GM18907 (cell line): ENCODE data around the gene PCBD1.
"Not testable (repeated sequence)": the region's sequence is repeated elsewhere in the genome, so short reads cannot be mapped to it uniquely, and the experiment has no call there.

Experiments
- ATAC-seq: cut with Tn5 transposase; IDR thresholded peaks from one replicate; pipeline ENCODE4 v1.9.1; 2021; ENCODE audit warnings: mild to moderate bottlenecking, moderate library complexity; ENCODE audit not compliant: unreplicated experiment

The PCBD1 gene

GRCh38 chr10:70874061-70874460 lies 14.3 kb downstream of the PCBD1 start:
- ATAC-seq: no peak

GRCh38 chr10:70872291-70872690 lies 16.1 kb downstream of the PCBD1 start:
- no peak for ATAC-seq

GRCh38 chr10:70866424-70866823 lies 21.9 kb downstream of the PCBD1 start:
- ATAC-seq: no peak

GRCh38 chr10:70864935-70865334 lies 23.4 kb downstream of the PCBD1 start:
- ATAC-seq: no peak

- ATAC-seq: no peak
Measured at GRCh38 chr10:70863470-70864160, 24.8 kb downstream of the PCBD1 start.

- ATAC-seq: not testable (repeated sequence)
Measured at GRCh38 chr10:70861495-70862197, 26.7 kb downstream of the PCBD1 start.

GRCh38 chr10:70858759-70859158 lies 29.6 kb downstream of the PCBD1 start:
- no peak for ATAC-seq

- no peak for ATAC-seq
Measured at GRCh38 chr10:70856454-70856853, 31.9 kb downstream of the PCBD1 start.

- ATAC-seq: no peak
Measured at GRCh38 chr10:70853457-70853856, 34.9 kb downstream of the PCBD1 start.

GRCh38 chr10:70853038-70853437 lies 35.3 kb downstream of the PCBD1 start:
- ATAC-seq: no peak

GRCh38 chr10:70851597-70852475 lies 36.5 kb downstream of the PCBD1 start:
- ATAC-seq: no peak

- no peak for ATAC-seq
Measured at GRCh38 chr10:70850097-70850496, 38.3 kb downstream of the PCBD1 start.

- ATAC-seq: no peak
Measured at GRCh38 chr10:70849582-70850016, 38.8 kb downstream of the PCBD1 start.

- ATAC-seq: no peak
Measured at GRCh38 chr10:70847659-70848360, 40.6 kb downstream of the PCBD1 start.

- ATAC-seq: no peak
Measured at GRCh38 chr10:70846795-70847194, 41.6 kb downstream of the PCBD1 start.

- no peak for ATAC-seq
Measured at GRCh38 chr10:70845816-70846215, 42.5 kb downstream of the PCBD1 start.

GRCh38 chr10:70845256-70845655 lies 43.1 kb downstream of the PCBD1 start:
- ATAC-seq: no peak

- no peak for ATAC-seq
Measured at GRCh38 chr10:70843776-70844489, 44.4 kb downstream of the PCBD1 start.

GRCh38 chr10:70843333-70843732 lies 45.0 kb downstream of the PCBD1 start:
- no peak for ATAC-seq

- no peak for ATAC-seq
Measured at GRCh38 chr10:70840836-70841235, 47.5 kb downstream of the PCBD1 start.
